GM15510 (cell line): Measurements from ENCODE around the gene GRK2.

Source experiments
- POLR2A ChIP-seq: IDR thresholded peaks from 3 replicates; pipeline ENCODE4 v1.6.1; 2011; ENCODE audit warnings: borderline replicate concordance; ENCODE audit not compliant: insufficient read length; ENCODE audit errors: extremely low read depth

GRK2 gene

GRCh38 chr11:67264260-67264659 is 2.0 kb upstream of the GRK2 start:
- TF ChIP-seq POLR2A, result no peak

- no peak for TF ChIP-seq POLR2A
Measured at GRCh38 chr11:67264877-67265632, 1.2 kb upstream of the GRK2 start.

- no peak for TF ChIP-seq POLR2A
Measured at GRCh38 chr11:67265633-67266448, 432 bp upstream of the GRK2 start.

- no peak for TF ChIP-seq POLR2A
Measured at GRCh38 chr11:67267188-67268080, 1.2 kb downstream of the GRK2 start.

GRCh38 chr11:67268081-67268961 is 2.0 kb downstream of the GRK2 start:
- peak; percentile 26 for TF ChIP-seq POLR2A

DNA sequence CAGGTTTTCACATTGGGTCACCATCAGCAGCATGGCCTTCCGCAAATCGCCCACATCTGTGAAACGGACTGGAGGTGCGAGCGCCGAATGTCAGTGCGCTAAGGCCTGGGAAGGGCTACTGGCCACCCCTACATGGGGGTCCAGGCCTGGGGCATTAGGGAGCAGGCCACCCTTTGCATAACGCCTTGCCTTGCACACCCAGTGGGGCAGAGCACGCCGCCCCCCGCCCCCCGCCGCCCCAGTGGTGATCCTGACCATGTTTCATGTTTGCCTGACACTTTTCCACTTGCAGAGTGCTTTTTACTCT is 2.6 kb downstream of the GRK2 start:
- no peak for TF ChIP-seq POLR2A

DNA sequence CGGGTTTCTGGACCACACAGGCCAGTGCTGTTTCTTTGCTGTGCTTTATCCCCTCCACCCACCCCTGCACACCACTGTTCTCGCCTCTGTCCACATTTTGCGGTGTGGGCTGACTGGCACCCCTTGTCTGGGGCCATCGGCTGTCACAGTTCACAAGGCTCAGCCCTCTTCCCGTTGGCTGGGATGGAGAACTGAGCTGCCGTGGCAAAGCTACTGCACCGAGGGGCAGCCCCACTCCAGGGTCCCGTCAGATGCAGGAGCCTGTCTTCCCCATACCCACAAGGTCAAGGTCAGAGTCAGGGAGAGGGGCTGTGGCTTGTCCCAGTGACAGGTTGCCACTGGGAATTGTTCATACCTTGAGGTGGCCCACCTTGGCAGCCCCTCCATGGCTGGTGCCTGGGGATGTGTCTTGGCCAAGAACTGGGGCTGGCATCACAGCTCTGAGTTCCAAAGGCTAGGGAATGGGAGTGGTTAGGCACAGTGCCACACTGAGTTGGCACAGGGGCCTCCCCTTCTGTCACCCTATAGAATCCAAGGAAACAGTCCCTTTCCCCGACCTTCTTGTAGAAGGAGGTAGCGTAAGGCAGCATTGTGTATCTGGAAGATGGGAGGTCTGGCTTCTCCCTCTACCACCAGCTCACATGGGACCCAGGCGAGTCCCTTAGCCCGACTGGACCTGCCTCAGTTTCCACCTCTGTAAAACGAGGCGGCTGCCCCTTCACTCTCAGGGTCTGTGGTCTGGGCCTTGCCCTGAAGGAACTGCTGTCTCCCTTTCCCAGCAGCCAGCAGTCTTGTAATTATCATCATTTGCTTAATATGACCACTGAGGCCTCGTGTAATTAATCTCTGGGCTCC is 3.4 kb downstream of the GRK2 start:
- no peak for TF ChIP-seq POLR2A

DNA sequence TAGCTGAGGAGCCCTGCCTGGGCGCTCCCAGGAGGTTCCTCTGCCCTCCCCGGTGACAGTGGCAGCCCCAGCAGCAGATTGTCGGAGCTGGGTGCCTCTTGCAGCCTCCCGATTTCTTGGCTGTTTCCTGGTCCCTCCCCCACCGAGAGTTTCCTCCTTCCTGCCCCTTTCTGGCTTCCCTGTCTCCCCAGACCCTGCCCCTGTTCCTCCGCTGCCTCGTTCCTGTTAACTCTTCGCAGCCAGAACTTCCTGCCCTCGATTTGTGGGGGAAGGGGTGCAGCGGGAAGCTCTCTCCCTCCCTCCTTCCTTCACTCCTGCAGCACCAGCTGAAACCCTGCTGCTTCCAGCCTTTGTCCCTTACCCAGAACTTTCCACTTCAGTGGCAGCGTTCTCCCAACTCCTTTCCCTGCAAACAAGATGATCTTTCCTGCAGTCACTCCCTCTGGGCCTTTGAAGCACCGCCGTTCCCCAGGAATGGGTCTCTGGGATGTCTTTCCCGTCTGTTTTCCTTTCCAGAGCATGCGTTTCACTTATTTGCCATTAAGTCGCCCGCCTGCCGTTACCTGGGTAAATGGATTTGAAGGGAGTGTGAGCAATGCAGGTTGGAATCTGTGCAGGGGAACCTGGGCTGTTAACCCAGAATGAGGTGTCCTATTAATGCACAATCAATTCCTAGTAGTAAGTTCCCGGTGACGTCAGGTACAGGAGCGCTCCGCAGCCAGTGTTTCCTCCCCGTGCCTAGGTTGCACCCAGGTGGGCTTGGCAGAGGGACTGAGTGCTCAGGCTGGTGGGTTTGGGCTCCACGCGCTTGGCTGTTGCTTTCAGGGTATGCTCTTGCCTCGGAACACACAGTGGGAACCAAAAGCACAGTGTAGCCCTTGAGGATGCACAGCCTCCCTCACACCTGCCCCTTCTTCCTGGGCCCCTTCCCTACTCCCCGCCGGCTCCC is 4.3 kb downstream of the GRK2 start:
- no peak for TF ChIP-seq POLR2A

GRCh38 chr11:67271205-67271540 is 4.9 kb downstream of the GRK2 start:
- TF ChIP-seq POLR2A, result no peak

GRCh38 chr11:67271541-67272284 is 5.4 kb downstream of the GRK2 start:
- no peak for TF ChIP-seq POLR2A

GRCh38 chr11:67272327-67273259 is 6.3 kb downstream of the GRK2 start:
- peak; percentile 5 for TF ChIP-seq POLR2A
